Posterior cingulate gyrus (tissue), 11 donors: ENCODE results near the gene CALCOCO1.
"Not testable (repeated sequence)": the region's sequence is repeated elsewhere in the genome, so short reads cannot be mapped to it uniquely, and the experiment has no call there.

Source experiments
- DNase-seq, 10 donors: peaks; one replicate each; pipeline versions ENCODE4 v3.0.0 to v3.0.0-alpha.2; 2020 to 2021; ENCODE audit warnings: mixed read lengths in 3 of 10
- intact Hi-C: fragments of 100-400 bp; cut with DNase I; formaldehyde crosslinking; loops from one replicate; pipeline ENCODE4 v1.15.1; 2023

Gene CALCOCO1

GRCh38 chr12:53706080-53706479, 21.2 kb downstream of the CALCOCO1 start:
- no peak for DNase-seq
- intact Hi-C loops = no loop called here

- DNase-seq = no peak
- intact Hi-C loops = no loop called here
Measured at GRCh38 chr12:53703756-53704155, 23.5 kb downstream of the CALCOCO1 start.

GRCh38 chr12:53701518-53702264, 25.6 kb downstream of the CALCOCO1 start:
- DNase-seq = peak; percentile 77 to 98 (median 88)
- intact Hi-C loops = loop anchor here (1.0 kb wide), 1 partner anchor 42 kb away; no protein-coding TSS in a partner anchor

DNA sequence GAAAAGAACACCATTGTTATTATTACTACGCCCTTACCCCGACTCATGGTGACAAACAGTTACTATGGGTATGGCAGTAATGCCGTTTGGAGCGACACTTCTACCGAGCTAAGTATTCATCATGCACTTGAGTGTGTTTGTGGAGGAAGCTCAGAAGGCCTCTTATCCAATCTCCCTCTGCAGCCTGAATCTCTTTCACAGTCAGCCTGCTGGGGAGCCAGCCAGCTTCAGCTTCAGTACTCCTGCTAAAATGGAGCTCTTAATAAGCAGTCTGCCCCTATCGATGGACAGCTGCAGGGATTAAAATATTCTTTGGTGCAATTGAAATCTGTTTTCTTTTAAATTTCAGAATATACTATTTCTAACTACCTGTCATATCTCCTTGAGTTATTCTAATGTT, 26.7 kb downstream of the CALCOCO1 start:
- peak in 4 of 10 donors; percentile 44 to 88 (median 52) for DNase-seq
- intact Hi-C loops = no loop called here

DNA sequence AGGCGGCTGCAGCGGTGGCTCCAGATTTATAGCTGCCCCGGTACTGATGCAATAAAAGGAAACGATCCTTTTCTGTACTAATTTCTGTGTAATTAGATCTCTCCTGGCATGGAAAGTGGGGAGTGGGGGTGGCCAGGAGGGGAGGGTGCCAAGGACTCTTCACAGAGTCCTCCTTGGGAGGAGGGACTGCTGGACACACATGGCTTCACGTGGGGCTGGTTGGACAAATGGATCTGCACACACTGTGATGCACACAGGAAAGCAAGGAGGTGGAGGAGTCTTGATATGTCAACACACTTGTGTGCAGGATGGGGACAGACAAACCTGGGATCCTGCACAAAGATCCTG, 27.6 kb downstream of the CALCOCO1 start:
- peak in 1 of 10 donors; percentile 48 for DNase-seq
- intact Hi-C loops = no loop called here

GRCh38 chr12:53698948-53699677, 28.1 kb downstream of the CALCOCO1 start:
- DNase-seq = peak in 1 of 10 donors; percentile 33
- intact Hi-C loops = no loop called here

GRCh38 chr12:53696655-53697331, 30.5 kb downstream of the CALCOCO1 start:
- DNase-seq = no peak
- intact Hi-C loops = no loop called here

DNA sequence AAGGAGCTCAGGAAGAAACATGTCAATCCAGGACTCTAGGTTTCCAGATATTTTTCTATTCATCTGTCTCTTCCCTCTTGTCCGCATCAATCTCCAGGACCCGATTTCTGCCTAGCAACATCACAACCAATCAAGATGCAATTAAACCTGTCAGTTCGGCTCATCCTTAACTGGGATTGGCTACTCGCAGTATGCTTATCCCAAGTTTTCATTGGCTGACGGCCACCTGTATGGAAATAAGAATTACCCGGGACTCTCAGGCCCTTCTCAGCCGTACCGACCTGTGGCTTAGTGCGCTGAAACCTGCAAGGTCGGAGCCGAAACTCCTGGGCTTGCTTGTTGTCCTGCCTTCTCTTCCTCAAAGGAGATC, 31.0 kb downstream of the CALCOCO1 start:
- peak in 6 of 10 donors; percentile 54 to 90 (median 66) for DNase-seq

DNA sequence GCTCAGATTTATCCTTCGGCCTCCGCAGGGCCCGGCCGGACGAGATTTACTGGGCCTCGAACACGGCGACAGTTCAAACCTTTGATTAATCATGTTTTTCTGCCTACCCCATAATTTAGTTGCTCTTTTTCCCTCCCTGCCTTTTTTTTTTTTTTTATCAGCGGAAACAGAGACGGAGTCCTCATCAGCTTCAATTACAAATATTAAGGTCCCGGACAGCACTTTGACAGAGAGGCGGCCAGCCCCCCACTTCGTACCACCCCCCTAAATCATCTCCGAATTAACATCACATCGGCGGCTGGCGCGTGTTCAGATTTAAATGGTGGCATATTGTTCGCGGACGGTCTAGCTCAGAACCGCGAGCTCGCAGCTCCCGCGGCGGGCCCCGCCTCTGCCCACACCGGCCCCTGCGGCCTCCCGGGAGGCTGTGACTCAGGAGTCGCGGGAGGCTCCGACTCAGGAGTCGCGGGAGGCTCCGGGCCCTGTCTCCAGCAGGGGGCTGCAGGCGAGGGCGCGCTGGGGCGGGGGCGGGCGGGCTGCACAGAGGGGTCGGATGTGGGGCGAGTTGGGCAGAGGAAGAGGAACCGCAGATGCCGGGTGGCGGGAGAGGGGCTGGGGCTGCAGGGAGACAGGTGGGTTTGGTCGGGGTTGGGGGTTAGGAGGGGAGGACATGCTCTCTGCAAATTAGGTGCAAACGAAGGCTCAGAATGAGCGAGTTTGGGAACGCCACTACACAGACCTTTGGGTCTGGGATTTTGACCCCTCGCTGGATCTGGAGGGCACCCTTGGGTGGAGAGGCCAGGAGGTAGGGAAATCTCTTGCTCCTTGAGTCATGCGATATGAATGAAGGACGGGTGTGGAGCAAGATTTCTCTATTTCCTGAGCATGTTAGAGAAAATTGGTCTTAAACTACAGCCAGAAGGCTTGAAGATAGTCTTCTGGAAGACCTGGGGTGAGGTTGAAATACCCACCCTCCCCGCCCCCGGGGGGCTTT, 31.8 kb downstream of the CALCOCO1 start:
- intact Hi-C loops = no loop called here
- DNase-seq = peak in 4 of 10 donors; percentile 26 to 85 (median 41)

More for the DNA sequence above, 31.0 kb downstream of the CALCOCO1 start:
- intact Hi-C loops = no loop called here

GRCh38 chr12:53694756-53695151, 32.5 kb downstream of the CALCOCO1 start:
- intact Hi-C loops = no loop called here
- peak in 1 of 10 donors; percentile 62 for DNase-seq

DNA sequence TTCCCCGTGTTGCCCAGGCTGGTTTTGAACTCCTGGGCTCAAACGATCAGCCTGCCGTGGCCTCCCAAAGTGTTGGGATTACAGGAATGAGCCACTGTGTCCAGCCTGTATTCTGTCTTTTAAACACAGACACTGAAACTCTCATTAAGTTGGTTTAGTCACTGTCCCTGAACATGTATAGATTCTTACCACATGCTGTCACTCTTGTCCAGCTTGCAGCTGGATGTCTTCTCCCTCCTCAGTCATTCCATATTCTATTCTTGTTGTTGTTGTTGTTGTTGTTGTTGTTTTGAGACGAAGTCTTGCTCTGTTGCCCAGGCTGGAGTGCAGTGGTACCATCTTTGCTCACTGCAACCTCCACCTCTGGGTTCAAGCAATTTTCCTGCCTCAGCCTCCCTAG, 39.1 kb downstream of the CALCOCO1 start:
- no peak for DNase-seq

GRCh38 chr12:53686436-53686835, 40.8 kb downstream of the CALCOCO1 start:
- intact Hi-C loops = no loop called here
- no peak for DNase-seq

More for the DNA sequence above, 39.1 kb downstream of the CALCOCO1 start:
- intact Hi-C loops = no loop called here

DNA sequence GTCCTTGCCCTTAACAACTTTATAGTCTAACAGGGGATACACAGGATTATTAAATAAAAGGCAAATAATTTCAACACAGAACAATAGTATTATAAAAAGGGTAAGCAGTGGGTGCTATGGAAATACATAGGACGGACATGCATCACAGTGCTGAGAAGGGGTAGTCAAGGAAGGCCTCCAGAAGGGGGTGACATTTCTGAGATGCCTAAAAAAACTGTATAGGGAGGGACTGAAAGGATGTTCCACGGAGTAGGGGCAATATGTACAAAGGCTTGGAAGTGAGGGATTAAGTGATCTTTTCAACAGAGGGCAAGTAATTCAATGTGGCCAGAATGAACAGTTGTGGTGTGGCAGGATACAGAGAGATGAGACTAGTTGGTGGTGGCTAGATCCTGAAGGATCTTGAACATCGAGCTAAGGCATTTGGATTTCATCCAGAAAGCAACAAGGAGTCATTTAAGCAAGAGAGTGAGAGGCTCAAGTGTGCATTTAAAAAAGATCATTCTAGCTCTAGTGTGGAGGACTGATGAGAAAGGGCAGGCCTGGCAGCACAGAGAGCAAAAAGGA, 42.5 kb downstream of the CALCOCO1 start:
- DNase-seq = no peak
- intact Hi-C loops = no loop called here

DNA sequence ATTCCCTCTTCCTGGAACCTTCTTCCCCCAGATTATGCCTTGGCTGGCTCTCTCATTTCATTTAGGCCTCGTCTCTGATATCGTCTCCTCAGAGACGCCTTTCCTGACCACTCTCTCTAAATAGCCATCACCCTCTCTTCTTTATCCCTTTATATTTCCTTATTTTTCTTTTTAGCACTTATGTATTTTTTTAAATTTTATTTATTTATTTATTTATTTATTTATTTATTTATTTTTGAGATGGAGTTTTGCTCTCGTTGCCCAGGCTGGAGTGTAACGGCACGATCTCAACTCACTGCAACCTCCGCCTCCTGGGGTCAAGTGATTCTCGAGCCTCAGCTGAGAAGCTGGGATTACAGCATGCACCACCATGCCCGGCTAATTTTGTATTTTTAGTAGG, 43.3 kb downstream of the CALCOCO1 start:
- intact Hi-C loops = no loop called here
- no peak for DNase-seq

GRCh38 chr12:53683494-53683893, 43.8 kb downstream of the CALCOCO1 start:
- no peak for DNase-seq
- intact Hi-C loops = no loop called here

DNA sequence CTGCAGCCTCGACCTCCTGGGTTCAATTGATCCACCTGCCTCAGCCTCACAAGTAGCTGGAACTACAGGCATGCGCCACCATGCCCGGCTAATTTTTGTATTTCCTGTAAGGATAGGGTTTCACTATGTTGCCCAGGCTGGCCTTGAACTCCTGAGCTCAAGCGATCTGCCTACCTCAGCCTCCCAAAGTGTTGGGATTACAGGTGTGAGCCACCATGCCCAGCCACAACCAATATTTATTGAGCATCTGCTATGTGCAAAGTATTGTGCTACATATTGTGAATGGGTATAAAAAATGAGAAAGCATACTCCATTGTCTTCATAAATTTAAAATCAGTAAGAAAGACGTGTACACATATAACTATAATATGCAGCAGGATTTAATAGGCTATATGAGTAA, 47.2 kb downstream of the CALCOCO1 start:
- intact Hi-C loops = not testable (repeated sequence)

GRCh38 chr12:53677800-53678148, 49.5 kb downstream of the CALCOCO1 start:
- DNase-seq = peak in 3 of 10 donors; percentile 29 to 40 (median 36)
- intact Hi-C loops = loop anchor here (5.0 kb wide), 1 partner anchor 75 kb away; no protein-coding TSS in a partner anchor

More for the DNA sequence above, 47.2 kb downstream of the CALCOCO1 start:
- not testable (repeated sequence) for DNase-seq

DNA sequence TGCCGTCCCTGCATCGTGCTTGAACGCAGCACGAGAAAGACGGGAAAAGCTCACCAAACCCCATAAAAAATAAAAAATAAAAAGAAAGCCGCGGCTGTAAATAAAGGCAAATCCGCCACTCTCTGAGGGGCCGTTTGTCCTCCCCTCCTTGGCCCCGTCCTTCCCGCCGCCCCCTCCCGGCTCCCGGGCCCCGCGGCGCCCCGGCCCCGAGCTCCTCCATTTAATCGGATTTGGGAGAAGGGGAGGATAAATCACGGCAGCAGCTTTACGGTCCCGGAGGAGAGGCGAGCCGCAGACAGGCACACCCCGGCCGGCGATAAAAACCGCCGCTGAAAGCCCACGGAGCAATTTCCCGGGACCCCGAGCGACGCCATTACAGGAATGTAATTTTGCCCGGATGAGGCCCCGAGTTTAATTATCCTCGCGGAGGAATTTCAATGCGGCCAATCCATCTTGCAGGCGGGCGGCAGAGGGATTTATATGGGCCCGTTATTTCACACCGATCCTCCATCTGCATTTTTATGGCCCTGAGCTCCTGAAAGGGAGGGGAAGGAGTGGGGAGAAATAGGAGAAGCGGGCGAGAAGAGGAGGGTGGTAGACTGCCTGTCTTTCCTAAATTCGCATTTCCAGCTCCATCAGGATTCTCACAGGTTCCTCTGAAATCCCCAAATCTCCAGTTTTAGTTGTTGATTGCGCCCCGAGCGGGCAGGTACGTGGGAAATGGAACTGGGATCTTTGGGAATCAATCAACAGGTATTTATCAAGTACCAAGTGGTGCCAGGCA, 50.0 kb downstream of the CALCOCO1 start:
- intact Hi-C loops = loop anchor here (5.0 kb wide), 1 partner anchor 75 kb away; no protein-coding TSS in a partner anchor
- DNase-seq = peak in 8 of 10 donors; percentile 25 to 88 (median 34)

DNA sequence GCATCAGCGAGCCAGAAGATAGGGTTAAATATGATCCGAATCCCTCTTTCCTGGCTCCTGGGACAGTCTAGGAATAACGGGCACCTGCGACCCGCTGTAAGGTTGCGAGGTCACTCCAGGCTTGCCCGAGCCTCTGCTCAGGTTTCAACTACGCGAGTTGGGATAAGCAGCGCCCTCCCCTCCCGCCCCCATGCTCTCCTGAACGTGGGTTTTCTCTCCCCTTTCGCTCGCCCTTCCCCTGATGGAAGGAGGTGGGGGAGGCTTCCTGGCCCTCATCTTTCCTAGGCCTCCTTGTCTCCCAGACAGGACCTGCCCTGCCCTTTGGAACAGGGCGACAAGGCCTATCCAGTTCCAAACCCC, 50.6 kb downstream of the CALCOCO1 start:
- peak in 9 of 10 donors; percentile 23 to 85 (median 43) for DNase-seq
- intact Hi-C loops = loop anchor here (1.0 to 5.0 kb wide), 3 partner anchors 50 to 133 kb away; partner anchors contain the start of gene ATF7
